Uterus (tissue), 2 donors: Measurements from ENCODE around the gene MTHFD2.

Experiments
- CTCF ChIP-seq, 4 experiments: fragments of 200-600 bp in 2 of 4; fragments of 450-650 bp in 2 of 4; sonication (generic) in 2 of 4; IDR thresholded peaks; one replicate each; pipeline ENCODE4 v1.5.1; 2016 to 2019; ENCODE audit warnings: antibody characterized with exemption in 4 of 4, mild to moderate bottlenecking in 2 of 4, moderate library complexity in 1 of 4
- POLR2A ChIP-seq, 2 donors: fragments of 450-650 bp; IDR thresholded peaks; one replicate each; pipeline ENCODE4 v1.6.1; 2016; ENCODE audit warnings: antibody characterized with exemption in 2 of 2, mild to moderate bottlenecking in 1 of 2, moderate library complexity in 1 of 2

GRCh38 chr2:74253306-74253970 lies 55.0 kb downstream of the MTHFD2 start:
- TF ChIP-seq POLR2A (IDR thresholded peaks at IDR 0.05) (no peak), CTCF (IDR thresholded peaks at IDR 0.05) (no peak)
